ENCODE results near the gene SOCS2.

SOCS2 gene

GRCh38 chr12:93547778-93548177, 24.7 kb upstream of the SOCS2 start:
- Histone ChIP-seq H3K9me3 (ENCODE audit: control insufficient read depth, insufficient read depth, low read depth, low read length) (no peaks in the 10 kb centered on the region), H3K27ac (ENCODE audit: extremely low read depth, low read depth, low read length) (no peak overlapping the region), H3K4me3 (ENCODE audit: low read depth, low read length) (no peak overlapping the region), H3K4me1 (ENCODE audit: control insufficient read depth, insufficient read depth, low read length) (no peaks in the 10 kb centered on the region), H3K36me3 (ENCODE audit: control insufficient read depth in 2 of 2, insufficient read depth in 1 of 2, low read length in 2 of 2) (no peaks in the 10 kb centered on the region)
- ChIA-PET CTCF (interaction anchor here (0.5 kb wide), 1 partner anchor 1897 kb away, joined by 3 read pairs; no protein-coding TSS in a partner anchor), POLR2A (no interaction called here)
- peak; percentile 73 for TF ChIP-seq ZNF366 (tag by site-specific recombination; conservative IDR thresholded peaks at IDR 0.05)
- no peak for TF ChIP-seq OSR2 (tag by site-specific recombination; IDR thresholded peaks at IDR 0.05)
- no peak for TF ChIP-seq ZNF837 (tag by site-specific recombination; IDR thresholded peaks at IDR 0.05)

GRCh38 chr12:93549174-93549573, 23.3 kb upstream of the SOCS2 start:
- ChIA-PET CTCF (interaction anchor here (0.9 to 1.0 kb wide), 2 partner anchors 11 to 553 kb away, joined by 4 to 5 read pairs; no protein-coding TSS in a partner anchor), POLR2A (no interaction called here)
- TF ChIP-seq ZBTB17 (tag by site-specific recombination; IDR thresholded peaks at IDR 0.05) (no peak), ZNF426 (tag by site-specific recombination; IDR thresholded peaks at IDR 0.05) (no peak), HOXA7 (CRISPR knock-in tag; IDR thresholded peaks at IDR 0.05; ENCODE audit: borderline replicate concordance) (no peak), ZNF624 (tag by site-specific recombination; IDR thresholded peaks at IDR 0.05) (no peak), ZNF560 (tag by site-specific recombination; IDR thresholded peaks at IDR 0.05; ENCODE audit: borderline replicate concordance) (no peak), ZNF184 (tag by site-specific recombination; IDR thresholded peaks at IDR 0.05) (no peak), ZNF221 (tag by site-specific recombination; IDR thresholded peaks at IDR 0.05; ENCODE audit: borderline replicate concordance) (no peak), ZNF214 (tag by site-specific recombination; IDR thresholded peaks at IDR 0.05; ENCODE audit: borderline replicate concordance) (no peak), ZNF530 (tag by site-specific recombination; IDR thresholded peaks at IDR 0.05; ENCODE audit: low read depth) (no peak), ZNF302 (tag by site-specific recombination; IDR thresholded peaks at IDR 0.05; ENCODE audit: low read depth) (no peak), ZNF571 (tag by site-specific recombination; IDR thresholded peaks at IDR 0.05) (no peak), ZNF146 (tag by site-specific recombination; IDR thresholded peaks at IDR 0.05) (no peak), ZNF423 (tag by site-specific recombination; IDR thresholded peaks at IDR 0.05) (no peak), ZNF701 (tag by site-specific recombination; IDR thresholded peaks at IDR 0.05) (no peak)

GRCh38 chr12:93550748-93551611, 21.5 kb upstream of the SOCS2 start:
- POLR2A ChIA-PET, result no interaction called here
- Histone ChIP-seq H3K27ac (ENCODE audit: extremely low read depth, low read depth, low read length) (no peak overlapping the region), H3K9me3 (ENCODE audit: control insufficient read depth, insufficient read depth, low read depth, low read length) (no peaks in the 10 kb centered on the region), H3K36me3 (ENCODE audit: control insufficient read depth in 2 of 2, insufficient read depth in 1 of 2, low read length in 2 of 2) (no peaks in the 10 kb centered on the region), H3K4me1 (ENCODE audit: control insufficient read depth, insufficient read depth, low read length) (no peaks in the 10 kb centered on the region), H3K4me3 (ENCODE audit: low read depth, low read length) (no peak overlapping the region)
- CTCF ChIA-PET, result interaction anchor here (0.6 to 1.1 kb wide), 4 partner anchors 16 to 190 kb away, joined by 3 to 4 read pairs (median 3); no protein-coding TSS in a partner anchor
- TF ChIP-seq KLF9 (tag by site-specific recombination; IDR thresholded peaks at IDR 0.05; ENCODE audit: low read depth) (no peak), ZIC2 (tag by site-specific recombination; IDR thresholded peaks at IDR 0.05) (0 out of 2 replicates have a peak, but pooled peaks have one; percentile 11), ZBTB20 (tag by site-specific recombination; IDR thresholded peaks at IDR 0.05) (peak; percentile 58), ZBTB21 (tag by site-specific recombination; IDR thresholded peaks at IDR 0.05) (no peak), GLIS1 (tag by site-specific recombination; IDR thresholded peaks at IDR 0.05) (peak; percentile 27; the same call in 1 of the 2 replicates), REPIN1 (tag by site-specific recombination; IDR thresholded peaks at IDR 0.05; ENCODE audit: low read depth) (no peak)

More at GRCh38 chr12:93549174-93549573, 23.3 kb upstream of the SOCS2 start:
- no peak overlapping the region for H3K4me3 ChIP-seq (ENCODE audit: low read depth, low read length)
- no peak overlapping the region for H3K27ac ChIP-seq (ENCODE audit: extremely low read depth, low read depth, low read length)
- H3K36me3 ChIP-seq (ENCODE audit: control insufficient read depth in 2 of 2, insufficient read depth in 1 of 2, low read length in 2 of 2), result no peaks in the 10 kb centered on the region
- H3K9me3 ChIP-seq (ENCODE audit: control insufficient read depth, insufficient read depth, low read depth, low read length), result no peaks in the 10 kb centered on the region
- H3K4me1 ChIP-seq (ENCODE audit: control insufficient read depth, insufficient read depth, low read length), result no peaks in the 10 kb centered on the region
